ENCODE data around the gene C10orf105.

- no peak for TF ChIP-seq EP300 (IDR thresholded peaks at IDR 0.05; ENCODE audit: borderline replicate concordance in 1 of 2, low read depth in 1 of 2, low read length in 1 of 2)
- TF ChIP-seq NRF1 (IDR thresholded peaks at IDR 0.05; ENCODE audit: low read depth, low read length): no peak
- TF ChIP-seq IRF3 (IDR thresholded peaks at IDR 0.05; ENCODE audit: low read depth, low read length): no peak
- no peak for TF ChIP-seq CTCF (IDR thresholded peaks at IDR 0.05)
- TF ChIP-seq, protein P1, sequence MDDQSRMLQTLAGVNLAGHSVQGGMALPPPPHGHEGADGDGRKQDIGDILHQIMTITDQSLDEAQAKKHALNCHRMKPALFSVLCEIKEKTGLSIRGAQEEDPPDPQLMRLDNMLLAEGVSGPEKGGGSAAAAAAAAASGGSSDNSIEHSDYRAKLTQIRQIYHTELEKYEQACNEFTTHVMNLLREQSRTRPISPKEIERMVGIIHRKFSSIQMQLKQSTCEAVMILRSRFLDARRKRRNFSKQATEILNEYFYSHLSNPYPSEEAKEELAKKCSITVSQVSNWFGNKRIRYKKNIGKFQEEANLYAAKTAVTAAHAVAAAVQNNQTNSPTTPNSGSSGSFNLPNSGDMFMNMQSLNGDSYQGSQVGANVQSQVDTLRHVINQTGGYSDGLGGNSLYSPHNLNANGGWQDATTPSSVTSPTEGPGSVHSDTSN (IDR thresholded peaks at IDR 0.05): no peak
- TF ChIP-seq EZH2phosphoT487 (IDR thresholded peaks at IDR 0.05; ENCODE audit: borderline replicate concordance, low read depth): no peak
- TF ChIP-seq MXI1 (IDR thresholded peaks at IDR 0.05; ENCODE audit: low read depth, low read length): no peak
Observed at GRCh38 chr10:71743089-71743838, 23.7 kb upstream of the C10orf105 start.
